Measurements from ENCODE around the gene NFIB. TPM values are rescaled to one million over a fixed set of nuclear protein-coding genes. Genes with fewer than 3 reads are reported as not detected.

NFIB gene
- polyA plus RNA-seq, 1 of the 3 experiments (the other 2 are of a cell fraction): 9.2 TPM

DNA sequence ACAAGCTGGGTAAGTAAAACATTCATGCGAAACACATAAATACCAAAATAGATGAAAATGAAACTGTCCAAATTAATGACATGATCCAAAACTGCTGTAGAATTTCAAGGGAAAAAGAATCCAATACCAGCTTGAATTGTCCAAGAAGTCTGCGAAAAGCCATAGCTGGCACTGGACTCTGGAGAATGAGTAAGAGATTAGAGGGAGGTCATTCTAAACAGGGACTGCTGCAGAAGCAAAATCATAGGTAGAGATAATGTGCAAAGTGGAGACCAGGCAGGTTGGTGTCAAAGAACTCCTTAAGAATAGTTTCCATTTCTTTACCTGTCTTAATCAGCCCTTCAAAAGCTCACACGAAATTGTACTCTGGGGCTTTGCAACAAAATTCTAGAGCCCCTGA, 162.5 kb downstream of the NFIB start:
- no peak overlapping the region for H3K4me2 ChIP-seq
- H3K27me3 ChIP-seq (ENCODE audit: insufficient read depth): no peaks in the 10 kb centered on the region
- H3F3A ChIP-seq (replicated peaks; ENCODE audit: insufficient read depth): no peaks in the 10 kb centered on the region
- no peaks in the 10 kb centered on the region for H3K79me2 ChIP-seq (ENCODE audit: insufficient read depth)
- H3K9me3 ChIP-seq: no peaks in the 10 kb centered on the region
- no peak for DNase-seq
- POLR2A ChIA-PET: no interaction called here
- H3K27ac ChIP-seq (ENCODE audit: low read depth in 2 of 2, low read length in 1 of 2): no peak overlapping the region
- H3K9me2 ChIP-seq: no peaks in the 10 kb centered on the region
- H3K36me3 ChIP-seq (replicated peaks in 1 of 2; ENCODE audit: control insufficient read depth in 1 of 2, insufficient read depth in 2 of 2, low read length in 1 of 2): peaks cover 13 to 22% of the 10 kb centered on the region in 2 experiments
- CTCF ChIA-PET: interaction anchor here (0.7 to 1.3 kb wide), 3 partner anchors 45 to 827 kb away, joined by 3 to 4 read pairs (median 3); no protein-coding TSS in a partner anchor
- TF ChIP-seq CTCF (IDR thresholded peaks at IDR 0.05) (no peak), EZH2phosphoT487 (IDR thresholded peaks at IDR 0.05; ENCODE audit: borderline replicate concordance, low read depth) (no peak), YY1 (IDR thresholded peaks at IDR 0.05; ENCODE audit: low read depth) (no peak), SMC3 (IDR thresholded peaks at IDR 0.05; ENCODE audit: low read depth, low read length) (no peak), CHD2 (IDR thresholded peaks at IDR 0.05; ENCODE audit: low read length, partially characterized antibody) (no peak), TCF12 (IDR thresholded peaks at IDR 0.05) (no peak), GATA2 (CRISPR knock-in tag; IDR thresholded peaks at IDR 0.05) (no peak), RFX5 (IDR thresholded peaks at IDR 0.05; ENCODE audit: low read length) (no peak), RCOR1 (IDR thresholded peaks at IDR 0.05; ENCODE audit: low read length) (no peak), TAF1 (IDR thresholded peaks at IDR 0.05; ENCODE audit: borderline replicate concordance, low read depth, low read length) (no peak), RAD21 (IDR thresholded peaks at IDR 0.05; ENCODE audit: low read length) (no peak), MXI1 (IDR thresholded peaks at IDR 0.05; ENCODE audit: low read depth, low read length) (no peak), GABPA (IDR thresholded peaks at IDR 0.05; ENCODE audit: low read depth) (no peak)
- TF ChIP-seq, protein P1, sequence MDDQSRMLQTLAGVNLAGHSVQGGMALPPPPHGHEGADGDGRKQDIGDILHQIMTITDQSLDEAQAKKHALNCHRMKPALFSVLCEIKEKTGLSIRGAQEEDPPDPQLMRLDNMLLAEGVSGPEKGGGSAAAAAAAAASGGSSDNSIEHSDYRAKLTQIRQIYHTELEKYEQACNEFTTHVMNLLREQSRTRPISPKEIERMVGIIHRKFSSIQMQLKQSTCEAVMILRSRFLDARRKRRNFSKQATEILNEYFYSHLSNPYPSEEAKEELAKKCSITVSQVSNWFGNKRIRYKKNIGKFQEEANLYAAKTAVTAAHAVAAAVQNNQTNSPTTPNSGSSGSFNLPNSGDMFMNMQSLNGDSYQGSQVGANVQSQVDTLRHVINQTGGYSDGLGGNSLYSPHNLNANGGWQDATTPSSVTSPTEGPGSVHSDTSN (IDR thresholded peaks at IDR 0.05): no peak
- TF ChIP-seq, protein P2, sequence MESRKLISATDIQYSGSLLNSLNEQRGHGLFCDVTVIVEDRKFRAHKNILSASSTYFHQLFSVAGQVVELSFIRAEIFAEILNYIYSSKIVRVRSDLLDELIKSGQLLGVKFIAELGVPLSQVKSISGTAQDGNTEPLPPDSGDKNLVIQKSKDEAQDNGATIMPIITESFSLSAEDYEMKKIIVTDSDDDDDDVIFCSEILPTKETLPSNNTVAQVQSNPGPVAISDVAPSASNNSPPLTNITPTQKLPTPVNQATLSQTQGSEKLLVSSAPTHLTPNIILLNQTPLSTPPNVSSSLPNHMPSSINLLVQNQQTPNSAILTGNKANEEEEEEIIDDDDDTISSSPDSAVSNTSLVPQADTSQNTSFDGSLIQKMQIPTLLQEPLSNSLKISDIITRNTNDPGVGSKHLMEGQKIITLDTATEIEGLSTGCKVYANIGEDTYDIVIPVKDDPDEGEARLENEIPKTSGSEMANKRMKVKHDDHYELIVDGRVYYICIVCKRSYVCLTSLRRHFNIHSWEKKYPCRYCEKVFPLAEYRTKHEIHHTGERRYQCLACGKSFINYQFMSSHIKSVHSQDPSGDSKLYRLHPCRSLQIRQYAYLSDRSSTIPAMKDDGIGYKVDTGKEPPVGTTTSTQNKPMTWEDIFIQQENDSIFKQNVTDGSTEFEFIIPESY (IDR thresholded peaks at IDR 0.05; ENCODE audit: borderline replicate concordance, low read depth): no peak
- no peaks in the 10 kb centered on the region for H4K20me1 ChIP-seq (ENCODE audit: insufficient read depth)
- no peak overlapping the region for H3K9ac ChIP-seq
- no peak overlapping the region for H3K4me3 ChIP-seq (ENCODE audit: low read depth in 2 of 2, low read length in 1 of 2)
- peaks cover 6 to 8% of the 10 kb centered on the region in 2 experiments; a peak in 2 of 4 replicates for H3K4me1 ChIP-seq (ENCODE audit: control insufficient read depth in 1 of 2, insufficient read depth in 2 of 2, low read depth in 1 of 2, low read length in 1 of 2)
- H2AFZ ChIP-seq (ENCODE audit: low read depth): no peak overlapping the region
- 93% methylated on average over 3 of the region's 3 CpGs for WGBS (ENCODE audit: low lambda C conversion rate)

All from SK-N-SH (cell line).